Measurements from ENCODE around the gene BIRC7. TPM values are rescaled to one million over a fixed set of nuclear protein-coding genes. Genes with fewer than 3 reads are reported as not detected.
"Not testable (repeated sequence)": the region's sequence is repeated elsewhere in the genome, so short reads cannot be mapped to it uniquely, and the experiment has no call there.

BIRC7 gene
- total RNA-seq, 1 experiment from 2014 or later: not detected

- peak; percentile 95 for DNase-seq (ENCODE audit: low read depth)
Measured at GRCh38 chr20:63206878-63207277, 28.8 kb upstream of the BIRC7 start.

- DNase-seq (ENCODE audit: low read depth): no peak
Measured at GRCh38 chr20:63208346-63208909, 27.3 kb upstream of the BIRC7 start.

DNA sequence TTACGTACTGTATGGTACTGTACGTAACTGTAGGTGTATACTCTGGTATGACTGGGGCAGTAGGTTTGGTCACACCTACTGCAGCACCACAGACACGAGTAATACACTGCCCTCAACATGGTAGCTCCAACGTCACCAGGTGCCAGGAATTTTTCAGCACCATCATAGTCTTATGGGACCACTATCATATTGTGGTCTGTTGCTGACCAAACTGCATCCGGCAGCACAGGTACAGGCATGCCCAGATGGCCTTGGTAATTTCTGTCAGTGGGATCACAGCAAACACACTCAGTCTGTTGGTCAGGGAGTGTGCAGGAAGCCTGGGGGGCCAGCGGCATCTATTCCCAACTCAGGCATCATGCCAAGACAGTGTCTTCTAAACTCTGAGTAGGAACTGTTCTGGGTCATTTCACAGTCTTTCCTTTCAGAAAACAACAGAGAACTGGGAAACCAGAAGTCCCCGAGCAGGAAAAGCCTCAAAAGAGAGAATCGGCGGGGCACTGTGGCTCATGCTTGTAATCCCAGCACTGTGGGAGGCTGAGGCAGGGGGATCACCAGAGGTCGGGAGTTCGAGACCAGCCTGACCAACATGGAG lies 25.6 kb upstream of the BIRC7 start:
- DNase-seq (ENCODE audit: low read depth): no peak

GRCh38 chr20:63212393-63212730 lies 23.3 kb upstream of the BIRC7 start:
- DNase-seq (ENCODE audit: low read depth): no peak

GRCh38 chr20:63212792-63213191 lies 22.9 kb upstream of the BIRC7 start:
- no peak for DNase-seq (ENCODE audit: low read depth)

DNA sequence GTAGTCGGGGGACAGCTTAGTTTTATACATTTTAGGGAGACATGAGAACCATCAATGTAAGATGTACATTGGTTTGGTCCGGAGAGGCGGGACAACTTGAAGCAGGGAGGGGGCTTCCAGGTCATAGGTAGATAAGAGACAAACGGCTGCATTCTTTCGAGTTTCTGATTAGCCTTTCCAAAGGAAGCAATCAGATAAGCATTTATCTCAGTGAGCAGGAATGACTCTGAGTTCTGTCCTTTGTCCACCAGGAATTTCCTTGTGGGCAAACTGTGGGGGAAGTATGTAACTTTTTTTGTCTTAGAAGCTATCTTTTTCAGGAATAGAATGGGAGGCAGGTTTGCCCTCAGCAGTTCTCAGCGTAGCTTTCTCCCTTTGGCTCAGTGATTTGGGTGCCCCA lies 21.2 kb upstream of the BIRC7 start:
- no peak for DNase-seq (ENCODE audit: low read depth)

DNA sequence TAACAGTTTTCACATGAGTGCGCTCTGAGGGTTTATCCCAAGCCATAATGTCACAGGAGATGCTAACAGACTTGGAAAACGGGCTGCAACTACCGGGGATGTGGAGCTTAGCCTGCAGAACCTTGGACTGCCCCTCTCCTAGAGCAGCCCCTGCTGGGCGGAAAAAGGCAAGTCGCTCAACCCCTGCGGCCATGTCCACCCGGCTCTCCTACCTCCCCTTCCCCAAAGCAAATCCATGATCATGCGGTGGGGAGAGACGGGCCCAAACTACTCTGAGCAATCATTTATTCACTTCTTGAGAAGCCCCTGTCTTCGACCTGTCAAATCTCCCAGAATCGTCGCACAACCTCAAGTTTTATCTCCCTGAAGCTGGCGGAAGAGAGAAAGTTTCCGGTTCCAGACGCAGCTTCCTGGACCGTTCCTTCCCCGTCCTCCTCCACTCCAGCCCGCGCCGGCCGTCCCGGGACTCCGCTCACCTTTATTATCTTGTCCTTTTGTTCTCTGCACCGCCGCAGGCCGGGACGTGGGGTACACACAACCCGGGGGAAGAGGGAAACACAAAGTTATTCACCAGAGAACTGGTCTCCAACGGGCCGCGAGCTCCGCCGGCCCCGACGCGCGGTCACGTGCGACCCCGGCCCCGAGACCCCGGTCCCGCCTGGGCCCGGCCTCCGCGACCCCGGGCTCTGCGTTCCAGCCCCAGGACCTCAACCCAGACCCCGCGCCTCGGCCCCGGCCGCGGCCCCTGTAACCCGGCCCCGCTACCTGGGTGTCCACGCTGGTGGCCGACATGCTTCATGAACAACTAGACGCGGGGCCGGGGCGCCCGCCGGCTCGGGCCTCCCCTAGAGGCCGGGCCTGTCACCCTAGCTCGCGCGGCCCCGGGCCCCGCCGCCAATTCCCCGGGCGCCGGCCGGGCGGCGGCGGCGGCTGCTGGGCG lies 20.3 kb upstream of the BIRC7 start:
- DNase-seq (ENCODE audit: low read depth): peak; percentile 57

- DNase-seq (ENCODE audit: low read depth): peak; percentile 96
Measured at GRCh38 chr20:63216041-63216848, 19.5 kb upstream of the BIRC7 start, which contains the start of gene YTHDF1. YTHDF1 (minus strand) TSS chr20:63216131; CDS start chr20:63215892, 239 bp downstream.

- DNase-seq (ENCODE audit: low read depth): no peak
Measured at GRCh38 chr20:63216849-63217471, 18.7 kb upstream of the BIRC7 start.

GRCh38 chr20:63217706-63218105 lies 18.0 kb upstream of the BIRC7 start:
- DNase-seq (ENCODE audit: low read depth): no peak

GRCh38 chr20:63218701-63219446 lies 16.8 kb upstream of the BIRC7 start:
- no peak for DNase-seq (ENCODE audit: low read depth)

DNA sequence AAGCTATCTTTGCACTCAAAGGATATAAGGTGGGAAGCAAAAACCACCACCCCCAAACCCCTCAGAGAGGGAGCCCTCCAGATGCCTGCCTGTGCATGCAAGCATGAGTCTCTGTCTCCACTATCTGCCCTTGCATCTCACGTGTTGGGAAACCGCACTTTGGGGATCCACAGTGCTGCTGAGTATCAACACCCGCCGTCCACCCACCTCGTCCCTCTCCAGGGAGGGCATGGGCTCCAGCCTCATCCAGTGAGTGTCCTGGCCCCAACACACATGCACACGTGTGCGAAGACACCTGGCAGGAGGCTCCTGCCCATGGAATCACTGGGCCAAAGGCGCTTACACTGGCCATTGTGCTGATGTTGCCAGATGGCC lies 16.3 kb upstream of the BIRC7 start:
- DNase-seq (ENCODE audit: low read depth): no peak

DNA sequence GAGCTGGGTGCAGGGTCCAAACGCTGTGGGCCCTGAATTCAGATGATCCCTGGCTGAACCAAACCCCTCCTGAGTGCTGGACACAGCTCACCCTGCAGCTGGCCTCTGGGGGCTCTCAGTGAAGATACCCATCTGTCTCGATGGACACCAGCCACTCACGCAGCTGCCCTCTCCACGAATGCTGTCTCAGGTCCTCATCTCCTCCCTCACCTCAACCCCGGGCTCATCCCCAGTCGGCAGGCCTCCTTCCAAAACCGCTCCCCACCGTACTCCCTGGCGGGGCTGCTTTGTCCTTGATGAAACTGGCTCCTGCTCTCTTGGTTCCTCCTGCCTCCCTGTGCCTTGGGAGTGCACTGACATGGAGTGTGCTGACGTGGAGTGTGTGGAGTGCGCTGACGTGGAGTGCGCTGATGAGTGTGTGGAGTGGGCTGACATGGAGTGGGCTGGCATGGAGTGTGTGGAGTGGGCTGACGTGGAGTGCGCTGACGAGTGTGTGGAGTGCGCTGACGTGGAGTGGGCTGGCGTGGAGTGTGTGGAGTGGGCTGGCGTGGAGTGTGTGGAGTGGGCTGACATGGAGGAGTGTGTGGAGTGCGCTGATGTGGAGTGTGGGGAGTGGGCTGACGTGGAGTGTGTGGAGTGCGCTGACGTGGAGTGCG lies 15.7 kb upstream of the BIRC7 start:
- DNase-seq (ENCODE audit: low read depth): no peak

- DNase-seq (ENCODE audit: low read depth): no peak
Measured at GRCh38 chr20:63220696-63221399, 14.9 kb upstream of the BIRC7 start.

- not testable (repeated sequence) for DNase-seq (ENCODE audit: low read depth)
Measured at GRCh38 chr20:63221400-63222053, 14.2 kb upstream of the BIRC7 start.

GRCh38 chr20:63222541-63222940 lies 13.2 kb upstream of the BIRC7 start:
- no peak for DNase-seq (ENCODE audit: low read depth)

- peak; percentile 53 for DNase-seq (ENCODE audit: low read depth)
Measured at GRCh38 chr20:63223121-63223825, 12.4 kb upstream of the BIRC7 start.

GRCh38 chr20:63223826-63224207 lies 11.9 kb upstream of the BIRC7 start:
- no peak for DNase-seq (ENCODE audit: low read depth)

All from M059J (cell line).